NCI-H526 (cell line): ENCODE results near the gene SLC10A7.

Experiments used
- DNase-seq, 2 experiments: peaks; one replicate each; lab custom pipeline; 2025; lab: John Stamatoyannopoulos, UW

SLC10A7 gene

DNA sequence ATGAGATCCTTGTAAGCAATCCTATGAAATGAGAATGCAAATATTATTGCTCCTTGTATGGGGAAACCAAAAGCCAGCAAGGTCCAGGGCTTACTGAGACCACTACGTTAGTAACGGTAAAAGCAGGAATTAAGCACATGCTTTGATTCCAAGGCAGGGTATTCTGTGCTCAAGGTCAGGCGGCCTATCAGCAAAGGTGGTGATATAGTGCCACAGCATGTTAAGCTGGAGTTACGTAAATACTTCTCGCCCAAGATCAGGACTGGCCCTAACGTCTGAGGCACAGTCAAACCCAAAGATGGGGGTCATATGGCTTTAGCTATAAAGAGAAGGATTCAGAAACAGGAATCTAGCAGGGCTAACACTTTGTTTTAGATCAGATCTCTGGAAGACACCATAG is 27.6 kb downstream of the SLC10A7 start:
- no peak for DNase-seq

- DNase-seq = no peak
These were observed 31.6 kb downstream of the SLC10A7 start for GRCh38 chr4:146490106-146490505.

DNA sequence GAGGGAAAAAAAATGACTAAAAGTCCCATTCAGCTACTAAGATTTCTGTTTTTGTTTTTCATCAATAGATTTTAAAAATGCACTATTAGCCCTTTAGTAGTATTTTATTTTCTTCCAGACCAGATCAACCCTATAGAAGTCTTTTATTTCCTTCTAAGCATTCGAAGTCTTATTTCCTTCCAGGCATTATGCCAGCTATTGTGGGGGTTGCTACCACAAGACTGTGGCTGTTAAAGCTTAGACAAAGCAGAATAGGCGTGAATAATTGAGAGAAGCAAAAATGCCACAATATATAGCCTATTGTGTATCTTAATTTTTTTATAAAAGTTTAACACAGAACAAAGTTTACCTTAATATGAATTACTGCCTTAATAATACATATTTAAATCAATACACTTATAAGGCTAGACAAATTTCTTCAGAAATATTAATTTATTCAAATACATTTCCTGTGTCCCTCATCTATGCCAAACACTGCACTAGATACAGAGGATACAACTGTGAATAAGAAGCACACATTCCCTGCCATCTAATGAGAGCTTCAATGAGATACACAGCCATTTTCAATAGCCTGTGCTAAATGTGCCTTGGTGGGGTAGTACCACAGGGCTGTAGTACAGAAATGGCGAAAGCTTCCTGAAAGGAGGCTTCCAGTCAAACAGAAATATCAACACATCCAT is 33.1 kb downstream of the SLC10A7 start:
- DNase-seq = no peak

DNA sequence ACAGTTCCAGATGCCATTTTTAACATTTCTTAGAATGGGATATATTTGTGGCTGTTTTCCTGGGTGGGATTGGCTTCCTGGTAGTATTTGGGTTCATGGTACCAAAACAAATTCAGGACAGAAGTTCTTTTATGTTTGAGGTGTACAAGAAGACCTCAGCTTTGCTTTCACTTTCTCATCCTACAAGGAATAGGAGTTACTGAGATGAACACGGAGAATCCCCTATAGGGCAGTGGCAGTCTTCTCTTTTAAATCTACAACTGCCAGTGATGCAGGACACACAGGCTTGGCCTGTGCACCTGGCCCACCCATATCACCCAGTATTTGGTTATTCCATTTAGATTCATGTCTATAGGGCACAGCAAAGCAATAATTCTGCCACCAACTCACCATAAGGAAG is 35.2 kb downstream of the SLC10A7 start:
- DNase-seq = no peak

GRCh38 chr4:146485968-146486367 is 35.8 kb downstream of the SLC10A7 start:
- DNase-seq = no peak

GRCh38 chr4:146482788-146483187 is 39.0 kb downstream of the SLC10A7 start:
- DNase-seq = no peak

GRCh38 chr4:146481246-146481645 is 40.5 kb downstream of the SLC10A7 start:
- no peak for DNase-seq

- DNase-seq = no peak
These were observed 43.7 kb downstream of the SLC10A7 start for GRCh38 chr4:146478009-146478408.

- DNase-seq = no peak
These were observed 44.7 kb downstream of the SLC10A7 start for GRCh38 chr4:146477054-146477453.

GRCh38 chr4:146472404-146472803 is 49.3 kb downstream of the SLC10A7 start:
- DNase-seq = peak; percentile 21 to 51

GRCh38 chr4:146470604-146471003 is 51.1 kb downstream of the SLC10A7 start:
- DNase-seq = no peak

DNA sequence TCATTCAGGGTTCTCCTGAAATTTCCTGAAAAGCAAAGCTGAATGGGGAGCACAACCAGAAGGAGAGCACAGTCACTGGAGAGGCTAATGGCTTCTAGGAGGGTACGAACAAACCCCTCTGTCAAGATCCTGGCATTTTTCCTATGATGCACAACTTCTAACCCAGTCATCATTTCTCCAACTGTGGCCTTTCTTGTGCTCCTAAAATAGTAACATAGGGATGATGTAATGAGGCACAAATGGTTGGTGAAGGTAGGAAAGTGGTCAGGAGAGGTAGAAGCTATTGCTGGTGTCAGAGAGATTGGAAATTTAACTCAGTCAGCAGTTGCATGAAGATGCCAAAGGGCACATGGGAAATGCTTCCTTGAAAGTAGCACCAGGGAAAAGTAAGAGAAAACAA is 52.7 kb downstream of the SLC10A7 start:
- DNase-seq = no peak

DNA sequence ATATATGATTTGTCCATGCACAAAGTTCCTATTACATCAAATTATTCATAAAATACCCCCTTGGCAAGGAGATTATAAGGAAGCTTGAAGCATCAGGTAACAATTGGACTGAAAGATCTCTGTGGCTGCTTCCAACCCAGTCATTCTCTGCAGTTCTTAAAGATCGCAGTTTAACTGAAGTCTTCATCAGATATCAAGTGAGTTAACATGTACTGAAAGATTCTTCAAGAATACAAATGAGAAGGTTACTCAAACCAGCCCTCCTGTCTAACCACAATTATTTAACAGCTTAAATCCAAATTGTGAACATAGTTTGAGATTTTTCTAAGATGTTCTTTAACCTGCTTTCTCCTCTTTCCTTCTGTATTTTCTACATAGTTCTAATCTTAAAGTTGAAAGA is 56.1 kb downstream of the SLC10A7 start:
- DNase-seq = no peak

DNA sequence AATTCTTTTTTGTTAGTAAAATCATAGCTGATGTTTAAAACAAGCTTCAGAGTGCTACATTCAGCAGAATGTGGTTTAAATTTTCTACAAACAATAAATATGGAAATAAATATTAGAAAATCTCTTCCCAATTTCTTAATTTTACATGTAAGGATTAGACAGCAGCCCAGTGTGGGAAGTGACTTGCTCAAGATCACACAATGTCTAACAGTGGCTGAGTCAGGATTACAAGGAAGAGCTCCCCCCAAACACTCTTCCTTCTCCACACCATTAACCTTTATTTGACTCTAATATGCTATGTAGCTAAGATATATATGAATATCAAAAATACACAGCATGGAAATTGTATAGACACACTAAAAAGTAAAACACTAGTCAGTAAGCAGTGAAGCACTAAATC is 59.5 kb downstream of the SLC10A7 start:
- no peak for DNase-seq

DNA sequence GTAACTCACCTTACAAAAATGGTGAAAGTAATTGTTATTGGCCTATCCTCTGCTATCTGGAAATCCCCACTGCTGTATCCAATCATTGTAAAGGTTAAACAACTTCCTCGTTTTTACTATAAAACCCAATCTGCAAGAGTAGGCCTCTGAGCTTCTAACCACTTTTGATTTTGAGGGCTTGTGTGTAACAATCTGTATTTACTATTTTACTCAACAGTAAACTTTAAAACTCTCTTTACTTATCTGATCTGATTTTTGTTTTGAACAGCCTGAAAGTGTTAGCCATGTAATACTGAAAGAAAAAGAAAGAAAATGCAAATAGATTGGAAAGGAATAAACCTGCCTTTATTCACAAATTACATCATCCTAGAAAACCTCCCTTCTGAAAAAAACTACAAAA is 63.1 kb downstream of the SLC10A7 start:
- no peak for DNase-seq

- no peak for DNase-seq
These were observed 65.1 kb downstream of the SLC10A7 start for GRCh38 chr4:146456681-146457080.

GRCh38 chr4:146453181-146453807 is 68.4 kb downstream of the SLC10A7 start:
- DNase-seq = no peak

DNA sequence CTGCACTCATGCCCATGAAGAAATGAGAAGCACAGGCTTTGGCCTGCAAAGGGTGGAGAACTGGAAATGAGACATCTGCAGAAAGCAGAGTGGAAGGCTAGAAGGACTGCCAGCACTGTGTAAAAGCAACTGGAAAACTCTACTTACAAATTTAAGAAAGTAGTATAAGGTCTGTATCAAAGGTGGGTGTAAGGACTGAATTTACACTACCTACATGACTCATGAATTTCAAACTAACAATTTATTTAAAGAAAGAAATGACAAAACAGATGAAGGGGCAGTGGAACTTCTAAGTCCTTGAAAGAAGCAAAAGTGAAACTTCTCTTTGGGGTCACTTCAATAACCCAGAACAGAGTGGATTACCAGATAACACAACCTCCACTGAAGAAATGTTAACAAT is 71.2 kb downstream of the SLC10A7 start:
- no peak for DNase-seq

GRCh38 chr4:146446555-146446954 is 75.2 kb downstream of the SLC10A7 start:
- no peak for DNase-seq

- no peak for DNase-seq
These were observed 76.3 kb downstream of the SLC10A7 start for GRCh38 chr4:146445198-146446150.

GRCh38 chr4:146443525-146443924 is 78.2 kb downstream of the SLC10A7 start:
- DNase-seq = no peak

DNA sequence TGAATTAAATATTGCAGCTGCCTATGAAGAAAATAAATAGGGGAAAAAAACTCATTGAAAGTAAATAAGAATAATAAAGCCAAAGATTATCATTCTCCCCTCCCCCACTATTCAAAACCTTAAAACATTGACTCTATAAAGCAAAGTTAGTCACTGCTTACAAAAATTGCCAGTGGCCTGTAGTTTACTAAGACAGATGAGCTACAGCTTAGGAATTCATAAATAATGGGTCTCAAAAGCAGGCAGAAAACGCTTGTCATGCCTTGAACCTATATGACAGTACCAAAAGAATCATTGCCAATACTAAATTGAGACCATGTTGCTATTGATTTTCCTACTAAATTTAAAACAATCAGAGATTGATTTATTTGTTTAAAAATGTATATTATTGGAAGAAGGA is 78.9 kb downstream of the SLC10A7 start:
- no peak for DNase-seq

- DNase-seq = no peak
These were observed 81.7 kb downstream of the SLC10A7 start for GRCh38 chr4:146439999-146440398.
